NCI-H1092 treated with DMSO at 0.1 percent for 48 hours (cell line): Measurements from ENCODE around the gene UBE2D4.
"Not testable (repeated sequence)": the region's sequence is repeated elsewhere in the genome, so short reads cannot be mapped to it uniquely, and the experiment has no call there.

Experiments
- DNase-seq: peaks from one replicate; lab custom pipeline; 2025; lab: John Stamatoyannopoulos, UW

The UBE2D4 gene

DNA sequence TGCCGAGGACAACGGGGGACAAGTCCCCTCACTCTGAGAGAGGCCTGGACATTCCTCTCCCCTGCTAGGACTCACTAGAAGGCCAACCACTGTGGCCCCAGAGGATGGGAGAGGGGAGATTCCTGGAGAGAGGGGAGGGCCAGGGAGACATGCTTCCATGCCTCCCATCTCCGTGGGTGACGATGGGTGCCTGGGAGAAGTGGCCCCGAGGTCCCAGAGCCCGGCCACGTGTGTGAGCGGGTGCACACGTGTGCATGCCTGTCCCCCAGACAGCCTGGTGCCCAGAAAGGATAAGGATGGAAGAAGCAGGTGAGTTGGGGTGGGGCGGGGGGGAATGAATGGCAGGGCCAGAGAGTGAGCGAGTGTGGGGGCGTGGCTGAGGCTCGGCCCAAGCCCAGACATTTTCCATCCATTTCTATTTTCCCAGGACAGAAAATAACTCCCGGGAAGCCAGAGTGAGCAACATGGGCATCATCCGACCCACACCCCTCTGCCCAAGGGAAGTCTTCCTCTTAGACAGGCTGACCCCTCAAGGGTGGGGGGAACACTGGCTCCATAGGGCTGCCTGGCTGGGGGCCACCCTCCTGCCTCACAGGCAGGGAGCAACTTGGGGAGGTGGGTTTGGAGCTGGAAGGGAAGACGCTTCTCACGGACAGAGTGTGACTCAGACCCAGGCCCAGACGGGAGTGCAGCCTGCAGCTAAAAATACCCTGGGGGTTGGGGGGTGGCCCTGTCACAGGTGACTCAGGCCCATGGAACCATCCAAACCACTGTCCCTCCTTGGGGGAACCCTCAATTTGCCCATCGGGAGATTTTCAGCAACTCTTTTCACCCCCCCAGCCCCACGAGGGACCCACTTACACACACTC lies 42.2 kb downstream of the UBE2D4 start:
- DNase-seq, result not testable (repeated sequence)

DNA sequence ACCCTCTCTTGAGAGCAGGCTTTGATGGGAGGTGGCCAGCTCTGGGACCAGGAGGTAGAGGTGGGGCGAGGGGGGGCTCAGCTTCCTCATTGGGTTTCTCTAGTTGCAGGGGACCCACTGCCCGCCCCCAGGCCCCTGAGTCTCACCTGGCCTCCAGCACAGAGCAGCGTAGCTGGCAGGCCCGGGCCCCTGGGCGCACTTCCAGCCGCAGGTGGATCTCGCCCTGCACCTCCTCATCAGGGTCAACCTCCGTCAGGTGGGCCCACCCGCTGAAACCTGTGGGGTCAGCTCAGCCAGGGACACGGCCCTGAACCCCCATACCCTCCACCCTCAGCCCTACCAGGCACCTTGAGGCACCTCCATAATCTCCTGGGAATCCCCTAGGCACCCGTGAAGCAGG lies 43.4 kb downstream of the UBE2D4 start:
- not testable (repeated sequence) for DNase-seq

DNA sequence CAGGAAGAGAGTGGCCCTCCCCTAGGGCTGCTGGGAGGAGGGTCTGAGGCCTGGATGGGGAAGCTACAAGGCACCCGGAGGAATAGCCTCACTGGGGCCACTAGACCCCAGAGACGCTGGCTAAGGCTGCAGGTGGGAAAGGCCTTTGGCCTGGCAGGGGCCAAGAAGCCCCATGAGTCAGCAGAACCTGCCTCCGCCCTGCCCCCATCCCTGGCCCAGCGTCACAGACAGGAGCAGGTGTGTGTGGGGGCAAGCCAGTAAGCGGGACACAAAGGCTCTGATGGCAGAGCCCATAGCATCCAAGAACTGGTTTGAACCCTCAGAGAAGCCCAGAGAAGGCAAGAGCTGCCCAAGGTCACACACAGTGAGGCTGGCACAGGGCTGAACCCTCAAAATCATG lies 44.5 kb downstream of the UBE2D4 start:
- not testable (repeated sequence) for DNase-seq

DNA sequence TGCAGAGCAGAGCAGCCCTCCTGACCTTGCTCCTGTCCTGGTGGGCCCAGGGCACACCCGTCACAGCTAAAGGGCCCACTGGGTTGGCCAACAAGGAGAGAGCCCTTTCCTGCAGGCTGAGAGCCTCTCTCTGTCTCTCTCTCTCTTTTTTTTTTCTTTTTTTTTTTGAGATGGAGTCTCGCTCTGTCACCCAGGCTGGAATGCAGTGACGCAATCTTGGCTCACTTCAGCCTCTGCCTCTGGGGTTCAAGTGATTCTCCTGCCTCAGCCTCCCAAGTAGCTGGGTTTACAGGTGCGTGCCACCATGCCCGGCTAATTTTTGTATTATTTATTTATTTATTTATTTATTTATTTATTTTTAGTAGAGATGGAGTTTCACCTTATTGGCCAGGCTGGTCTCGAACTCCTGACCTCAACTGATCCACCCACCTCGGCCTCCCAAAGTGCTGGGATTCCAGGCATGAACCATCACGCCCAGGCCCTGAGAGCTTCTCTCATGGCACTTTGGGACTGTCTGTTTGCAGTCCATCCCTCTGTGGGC lies 47.9 kb downstream of the UBE2D4 start:
- not testable (repeated sequence) for DNase-seq

DNA sequence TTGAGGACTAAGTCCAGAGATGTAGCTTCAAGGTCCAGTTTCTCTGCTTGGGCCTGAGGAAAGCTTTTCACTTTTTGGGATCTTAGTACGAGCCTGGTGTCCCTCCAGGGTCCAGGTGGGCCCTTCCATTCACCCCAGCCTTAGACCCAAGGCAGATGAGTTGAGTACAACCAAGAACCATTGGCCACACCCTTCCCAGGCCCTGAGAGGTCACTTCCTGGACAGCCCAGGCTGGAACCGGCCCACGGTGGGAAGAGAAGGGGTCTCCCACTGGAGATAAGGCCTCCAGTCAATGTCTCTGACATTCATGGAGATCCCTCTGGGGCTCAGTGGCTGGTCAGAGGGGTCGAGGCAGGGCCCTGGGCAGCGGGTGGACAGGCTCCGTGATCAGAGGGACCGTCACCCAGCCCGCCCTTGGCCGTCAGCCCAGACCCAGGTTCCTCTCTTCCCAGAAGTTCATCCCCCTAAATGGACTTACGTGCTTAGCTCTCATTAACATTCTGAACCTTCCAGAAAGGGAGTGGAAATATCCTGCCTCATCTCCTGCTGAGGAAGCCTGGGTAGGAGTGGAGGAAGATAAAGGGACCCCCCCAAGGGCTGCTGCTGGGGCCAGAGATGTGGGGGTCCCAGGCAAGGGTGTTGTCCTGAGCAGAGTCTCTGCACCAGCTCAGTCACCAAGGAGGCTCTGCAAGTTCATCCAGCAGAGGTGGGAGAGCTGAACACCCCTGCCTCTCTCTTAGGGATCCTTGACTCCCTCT lies 48.7 kb downstream of the UBE2D4 start:
- not testable (repeated sequence) for DNase-seq

DNA sequence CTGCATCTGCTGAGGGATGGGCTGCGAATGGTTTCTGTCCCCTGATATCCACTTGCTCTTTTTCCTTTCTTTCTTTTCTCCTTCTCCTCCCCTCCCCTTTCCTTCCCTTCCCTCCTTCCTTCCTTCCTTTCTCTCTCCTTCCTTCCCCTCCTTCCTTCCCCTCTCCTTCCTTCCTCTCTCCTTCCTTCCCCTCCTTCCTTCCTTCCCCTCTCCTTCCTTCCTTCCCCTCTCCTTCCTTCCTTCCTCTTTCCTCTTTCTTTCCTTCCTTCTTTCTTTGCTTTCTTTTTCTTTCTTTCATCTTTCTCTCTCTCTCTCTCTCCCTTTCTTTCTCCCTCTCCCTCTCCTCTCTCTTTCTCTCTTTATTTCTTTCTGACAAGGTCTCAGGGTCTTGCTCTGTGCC lies 51.3 kb downstream of the UBE2D4 start:
- DNase-seq, result no peak

DNA sequence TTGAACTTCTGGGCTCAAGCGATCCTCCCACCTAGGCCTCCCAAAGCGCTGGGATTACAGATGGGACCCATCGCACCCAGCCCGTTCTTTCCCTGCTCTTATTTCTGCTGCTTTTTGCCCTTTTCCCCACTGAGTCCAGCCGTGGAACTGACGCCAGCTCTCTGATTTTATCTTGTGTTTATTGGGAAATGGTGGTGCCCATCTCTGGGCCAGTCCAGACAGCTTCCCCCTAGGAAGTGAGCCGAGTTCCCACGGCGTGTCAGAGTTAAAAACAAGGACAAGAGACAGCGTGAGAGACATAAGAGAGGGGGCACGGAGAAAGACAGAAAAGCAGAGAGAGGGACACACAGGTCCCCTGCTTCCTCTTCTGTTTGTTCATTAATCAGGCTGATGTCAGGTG lies 51.9 kb downstream of the UBE2D4 start:
- DNase-seq, result not testable (repeated sequence)

DNA sequence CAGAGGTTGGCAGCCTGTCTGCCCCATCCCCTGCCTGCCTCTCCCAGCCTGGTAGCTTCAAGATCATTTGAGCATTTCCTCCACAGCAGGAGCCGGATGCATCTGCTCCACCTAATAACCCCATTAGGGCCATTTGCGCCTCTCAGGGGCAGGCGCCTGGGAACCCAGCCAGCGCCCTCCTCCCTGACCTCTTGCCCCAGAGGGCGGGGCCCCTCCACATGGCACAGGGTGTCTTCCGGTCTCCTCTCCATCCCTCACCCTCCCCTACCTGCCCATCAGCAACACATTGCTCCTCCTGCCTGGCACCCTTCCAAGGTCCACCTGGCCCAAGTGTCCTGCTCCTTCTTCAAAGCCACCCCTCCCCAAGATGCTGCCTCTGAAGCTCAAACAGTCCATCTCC lies 56.6 kb downstream of the UBE2D4 start:
- DNase-seq, result peak; percentile 44

DNA sequence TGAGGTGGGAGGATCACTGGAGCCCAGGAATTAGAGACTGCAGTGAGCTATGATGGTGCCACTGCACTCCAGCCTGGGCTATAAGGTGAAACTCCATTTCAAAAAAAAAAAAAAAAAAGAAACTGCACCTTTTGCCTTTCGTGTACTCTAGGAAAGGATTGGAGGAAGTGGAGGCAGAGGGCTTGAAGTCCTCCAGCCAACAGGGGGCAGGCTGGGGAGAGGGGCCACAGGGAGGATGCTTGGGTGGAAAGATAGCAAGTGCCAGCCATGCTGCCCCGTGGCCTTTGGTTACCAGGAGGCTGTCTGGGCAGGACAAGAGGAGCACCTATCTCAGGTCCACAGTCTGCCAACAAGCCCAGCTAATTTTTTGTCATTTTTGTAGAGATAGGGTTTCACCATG lies 57.5 kb downstream of the UBE2D4 start:
- DNase-seq, result not testable (repeated sequence)

DNA sequence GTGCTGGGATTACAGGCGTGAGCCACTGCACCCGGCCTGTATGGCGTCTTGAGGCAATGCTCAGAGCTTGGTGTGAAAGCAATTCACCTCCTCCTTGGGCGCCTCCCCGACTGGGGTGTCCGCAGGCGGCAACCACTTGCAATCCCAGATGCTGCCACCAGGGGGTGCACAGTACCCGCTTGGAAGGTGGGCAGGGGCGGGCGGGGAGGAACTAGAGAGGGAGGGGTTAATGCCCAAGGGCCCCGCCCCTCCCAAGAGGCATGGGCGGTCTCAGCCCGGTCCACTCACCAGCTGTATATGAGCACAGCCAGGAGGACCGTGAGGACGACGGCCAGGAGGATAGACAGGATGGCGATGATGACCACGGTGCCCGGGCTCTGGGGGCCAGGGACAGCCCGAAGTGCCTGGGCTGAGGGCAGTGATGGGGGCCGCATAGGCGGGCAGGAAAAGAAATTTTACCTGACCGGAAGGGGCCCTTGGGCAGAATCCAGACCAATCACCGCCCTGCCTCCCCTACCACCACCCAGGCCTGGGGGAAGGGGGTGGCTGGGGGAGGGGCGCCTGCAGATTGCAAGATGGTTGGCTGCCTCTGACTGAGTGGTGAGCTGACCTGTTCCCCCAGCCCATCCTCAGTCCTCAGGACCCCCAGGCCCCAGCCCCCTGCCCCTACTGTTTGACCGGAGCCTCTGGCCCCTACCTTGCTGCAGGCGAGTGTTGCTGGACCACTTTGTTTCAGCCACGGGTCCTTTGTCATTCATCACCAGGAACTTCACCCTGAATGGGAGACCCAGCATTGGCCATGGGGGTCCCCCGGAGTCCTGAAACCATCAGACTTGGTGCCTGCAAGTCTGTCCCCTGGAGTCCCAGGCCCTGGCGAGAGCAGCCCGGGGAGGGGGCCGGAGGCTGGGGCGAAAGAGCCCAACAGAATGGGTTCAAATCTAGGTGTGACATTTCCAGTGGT lies 59.9 kb downstream of the UBE2D4 start:
- not testable (repeated sequence) for DNase-seq

DNA sequence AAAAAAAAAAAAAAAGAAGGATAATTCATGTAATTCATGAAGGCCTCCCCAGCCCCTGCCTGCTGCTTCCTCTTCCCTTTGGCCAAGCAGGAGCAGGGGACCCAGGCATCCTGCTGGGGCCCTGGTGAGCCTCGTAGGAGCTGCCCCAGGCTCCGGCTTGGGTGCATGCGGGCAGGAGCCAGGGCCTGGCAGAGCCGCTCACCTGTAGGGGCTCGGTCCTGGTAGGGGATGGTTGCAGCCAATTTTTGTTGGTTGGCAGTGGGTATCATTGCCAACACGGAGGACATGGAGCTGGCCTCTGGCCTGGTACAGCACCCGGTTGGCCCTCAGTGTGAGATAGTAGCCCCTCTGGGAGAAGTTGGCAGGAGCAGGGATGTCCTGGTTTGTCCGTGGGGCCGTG lies 61.2 kb downstream of the UBE2D4 start:
- not testable (repeated sequence) for DNase-seq

DNA sequence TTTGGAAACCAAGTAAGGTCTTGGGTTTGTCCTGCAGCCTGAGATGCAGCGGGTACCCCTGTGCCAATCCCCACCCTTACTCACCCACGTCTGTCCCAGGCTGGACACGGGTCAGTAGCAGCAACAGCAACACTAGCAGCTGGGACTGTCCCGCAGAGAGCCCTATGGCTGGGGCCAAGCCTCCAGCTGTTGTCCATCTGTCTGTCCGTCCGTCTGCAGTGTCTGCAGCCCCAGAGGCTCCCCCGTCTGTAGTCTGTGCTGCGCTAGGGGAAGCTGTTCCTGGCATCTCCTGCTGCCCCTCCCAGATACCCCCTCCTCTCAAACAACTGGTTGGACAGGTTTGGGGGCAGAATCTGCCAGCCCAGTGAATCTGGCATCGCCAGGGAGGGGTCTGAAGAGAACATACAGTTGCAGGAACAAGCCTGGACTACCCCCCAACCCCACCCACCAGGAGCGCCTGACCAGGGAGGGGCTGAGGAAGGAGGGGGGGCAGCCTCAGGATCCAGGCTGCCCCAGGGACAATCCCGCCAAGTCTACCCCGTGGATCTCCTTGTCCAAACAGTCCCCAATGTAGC lies 63.9 kb downstream of the UBE2D4 start:
- not testable (repeated sequence) for DNase-seq

DNA sequence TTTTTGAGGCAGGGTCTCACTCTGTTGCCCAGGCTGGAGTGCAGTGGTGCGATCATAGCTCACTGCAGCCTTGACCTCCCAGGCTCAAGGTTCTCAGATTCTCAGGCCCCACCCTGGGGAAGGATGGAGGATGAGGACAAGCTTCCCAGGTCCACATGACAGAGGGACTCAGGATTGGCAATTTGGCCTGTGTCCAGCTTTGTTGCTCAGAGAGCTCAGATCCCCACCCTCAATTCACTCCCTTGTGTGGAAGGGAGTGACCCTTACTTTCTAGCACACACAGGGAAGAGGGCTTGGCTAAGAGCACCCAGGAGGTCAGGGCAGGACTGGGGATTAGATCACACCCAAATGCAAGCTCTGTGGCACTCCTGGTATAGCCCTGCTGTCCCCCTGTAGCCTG lies 64.6 kb downstream of the UBE2D4 start:
- DNase-seq, result not testable (repeated sequence)

DNA sequence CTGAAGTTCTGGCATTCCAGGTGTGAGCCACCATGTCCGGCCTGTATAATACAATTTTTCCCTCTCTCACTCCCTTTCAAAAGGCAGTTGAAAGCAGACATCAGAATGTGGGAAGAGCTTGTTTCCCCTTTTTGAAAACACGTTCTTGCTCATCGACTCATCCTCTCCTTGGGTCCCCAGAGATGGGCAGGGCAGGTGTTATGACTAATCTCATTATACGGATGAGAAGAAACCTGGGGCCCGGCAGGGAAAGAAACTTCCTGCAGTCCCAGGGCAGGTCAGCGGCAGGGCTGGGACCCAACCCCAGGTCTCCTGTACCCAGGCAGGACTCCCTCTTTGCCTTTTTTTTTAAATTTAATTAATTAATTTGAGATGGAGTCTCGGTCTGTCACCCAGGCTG lies 66.7 kb downstream of the UBE2D4 start:
- DNase-seq, result not testable (repeated sequence)

DNA sequence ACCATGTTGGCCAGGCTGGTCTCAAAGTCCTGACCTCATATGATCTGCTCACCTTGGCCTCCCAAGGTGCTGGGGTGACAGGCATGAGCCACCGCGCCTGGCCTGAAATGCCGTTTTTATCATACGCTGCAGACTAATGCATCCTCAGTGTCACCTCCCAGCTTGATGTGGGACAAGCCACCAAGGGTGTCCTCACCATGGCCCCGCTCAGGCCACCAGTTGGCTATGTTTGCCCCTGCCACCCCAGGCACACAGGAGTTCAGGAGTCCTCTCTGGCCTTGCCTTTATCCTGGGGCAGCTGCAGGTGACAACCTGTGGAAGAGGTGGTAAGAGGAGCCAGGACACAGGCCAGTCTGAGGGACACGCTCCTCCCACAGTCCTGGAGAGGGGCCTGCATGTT lies 68.4 kb downstream of the UBE2D4 start:
- not testable (repeated sequence) for DNase-seq

DNA sequence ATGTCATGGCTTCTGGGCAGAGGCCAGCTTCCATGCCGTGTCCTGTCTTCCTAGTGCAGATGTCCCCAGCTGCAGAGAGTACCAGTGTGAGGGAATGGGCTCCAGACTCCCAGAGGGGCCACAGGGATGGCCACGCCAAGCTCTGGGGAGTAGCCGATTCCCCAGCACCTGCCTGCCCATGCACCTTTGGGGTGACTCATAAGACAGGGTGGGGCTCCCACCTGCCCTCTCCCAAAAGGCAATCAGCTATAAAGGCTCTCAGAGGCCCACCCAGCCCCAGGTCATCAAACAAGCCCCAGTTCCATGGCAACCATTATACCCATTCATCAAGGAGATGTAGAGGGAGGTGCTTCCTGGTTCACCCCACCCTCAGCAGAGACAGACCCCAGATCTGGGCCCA lies 71.3 kb downstream of the UBE2D4 start, which contains the start of gene SPDYE1:
Gene SPDYE1 (plus strand): TSS at position 366 of the 400 bp plus-strand sequence. CDS start 2,053 bp downstream, outside the sequence.
- DNase-seq, result not testable (repeated sequence)
